ENCODE results near the gene ADPRH.

ADPRH gene

DNA sequence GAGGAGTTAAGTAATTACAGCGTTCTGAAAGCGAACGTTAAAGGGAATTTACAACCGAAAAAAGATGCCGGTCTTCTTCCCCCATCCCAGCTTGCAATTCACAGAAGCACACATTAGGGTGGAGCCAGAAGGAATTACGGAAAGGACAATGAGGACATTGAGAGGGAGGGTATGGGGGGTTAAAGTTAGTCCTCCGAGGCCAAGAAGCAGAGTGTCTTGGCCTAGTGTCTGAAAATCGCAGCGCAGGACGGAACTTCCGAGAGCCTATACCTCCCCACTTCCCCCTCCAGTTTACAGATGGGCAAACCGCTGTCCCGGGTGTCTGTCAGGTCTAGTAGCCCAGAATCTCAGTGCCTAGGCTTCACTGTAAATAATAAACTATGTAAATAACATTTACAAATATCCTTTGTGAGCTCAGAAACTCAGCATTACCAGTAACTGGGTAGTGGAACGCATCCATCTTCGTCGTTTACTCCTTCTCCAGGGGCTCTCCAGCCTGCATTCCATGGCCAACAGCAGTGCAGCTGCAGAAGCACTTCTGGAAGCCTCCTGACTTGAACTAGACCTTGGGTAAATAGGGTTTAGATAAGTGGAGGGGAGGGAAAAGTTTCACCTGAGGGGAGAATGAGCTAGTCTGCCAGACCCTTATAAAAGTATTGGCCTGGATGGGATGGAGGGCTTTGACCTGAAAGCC lies 922 bp downstream of the ADPRH start:
- ChIA-PET POLR2A (interaction anchor here (0.6 to 1.3 kb wide), 4 partner anchors 16 to 780 kb away, joined by 5 to 15 read pairs (median 8); no protein-coding TSS in a partner anchor), CTCF (interaction anchor here (1.1 to 8.4 kb wide), 10 partner anchors 9 to 110 kb away, joined by 3 to 58 read pairs (median 14); partner anchors contain the start of gene CD80)
- TF ChIP-seq, protein P1, sequence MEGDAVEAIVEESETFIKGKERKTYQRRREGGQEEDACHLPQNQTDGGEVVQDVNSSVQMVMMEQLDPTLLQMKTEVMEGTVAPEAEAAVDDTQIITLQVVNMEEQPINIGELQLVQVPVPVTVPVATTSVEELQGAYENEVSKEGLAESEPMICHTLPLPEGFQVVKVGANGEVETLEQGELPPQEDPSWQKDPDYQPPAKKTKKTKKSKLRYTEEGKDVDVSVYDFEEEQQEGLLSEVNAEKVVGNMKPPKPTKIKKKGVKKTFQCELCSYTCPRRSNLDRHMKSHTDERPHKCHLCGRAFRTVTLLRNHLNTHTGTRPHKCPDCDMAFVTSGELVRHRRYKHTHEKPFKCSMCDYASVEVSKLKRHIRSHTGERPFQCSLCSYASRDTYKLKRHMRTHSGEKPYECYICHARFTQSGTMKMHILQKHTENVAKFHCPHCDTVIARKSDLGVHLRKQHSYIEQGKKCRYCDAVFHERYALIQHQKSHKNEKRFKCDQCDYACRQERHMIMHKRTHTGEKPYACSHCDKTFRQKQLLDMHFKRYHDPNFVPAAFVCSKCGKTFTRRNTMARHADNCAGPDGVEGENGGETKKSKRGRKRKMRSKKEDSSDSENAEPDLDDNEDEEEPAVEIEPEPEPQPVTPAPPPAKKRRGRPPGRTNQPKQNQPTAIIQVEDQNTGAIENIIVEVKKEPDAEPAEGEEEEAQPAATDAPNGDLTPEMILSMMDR (IDR thresholded peaks at IDR 0.05; ENCODE audit: control extremely low read depth, extremely low read depth, low read depth, missing control alignments), result no peak
- DNase-seq (ENCODE audit: extremely low spot score), result peak; percentile 71

DNA sequence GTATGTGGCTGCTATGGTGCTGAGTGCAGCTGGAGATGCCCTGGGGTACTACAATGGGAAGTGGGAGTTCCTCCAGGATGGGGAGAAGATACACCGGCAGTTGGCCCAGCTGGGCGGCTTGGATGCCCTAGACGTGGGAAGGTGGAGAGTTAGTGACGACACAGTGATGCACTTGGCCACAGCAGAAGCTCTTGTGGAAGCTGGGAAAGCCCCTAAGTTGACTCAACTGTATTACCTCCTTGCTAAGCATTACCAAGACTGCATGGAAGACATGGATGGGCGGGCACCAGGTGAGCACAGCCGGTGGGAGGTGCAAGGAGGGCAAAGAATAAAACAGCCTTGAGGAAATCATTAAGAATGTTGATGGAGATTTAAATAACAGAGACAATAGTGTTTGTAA lies 2.9 kb downstream of the ADPRH start:
- DNase-seq (ENCODE audit: extremely low spot score), result peak; percentile 62
- ChIA-PET POLR2A (interaction anchor here (0.9 to 1.6 kb wide), 3 partner anchors 17 to 30 kb away, joined by 3 to 7 read pairs (median 4); no protein-coding TSS in a partner anchor), CTCF (interaction anchor here (1.3 to 8.4 kb wide), 10 partner anchors 10 to 99 kb away, joined by 3 to 58 read pairs (median 12); partner anchors contain the start of gene CD80)
- TF ChIP-seq, protein P1 (IDR thresholded peaks at IDR 0.05; ENCODE audit: control extremely low read depth, extremely low read depth, low read depth, missing control alignments), result no peak

DNA sequence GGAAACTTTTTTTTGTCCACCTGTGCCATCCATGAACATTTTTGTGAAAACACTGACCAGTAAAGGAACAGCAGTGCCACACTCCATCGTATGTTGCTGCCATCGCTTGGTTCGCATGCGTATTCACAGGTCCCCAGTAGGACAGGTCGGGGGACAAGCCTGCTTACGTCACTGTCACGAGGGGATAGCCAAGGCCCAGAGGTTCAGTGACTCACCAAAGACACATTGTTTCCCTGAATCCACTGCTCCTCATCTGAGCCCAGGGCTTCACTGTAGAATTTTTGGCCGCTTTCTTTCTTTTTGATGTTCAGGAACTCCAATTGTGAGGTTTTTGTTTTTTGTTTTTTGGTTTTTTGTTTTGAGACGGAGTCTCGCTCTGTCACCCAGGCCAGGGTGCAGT lies 5.9 kb downstream of the ADPRH start:
- ChIA-PET CTCF (interaction anchor here (0.8 to 1.6 kb wide), 3 partner anchors 8 to 91 kb away, joined by 3 to 5 read pairs (median 3); no protein-coding TSS in a partner anchor), POLR2A (no interaction called here)
- TF ChIP-seq, protein P1 (IDR thresholded peaks at IDR 0.05; ENCODE audit: control extremely low read depth, extremely low read depth, low read depth, missing control alignments), result no peak
- DNase-seq (ENCODE audit: extremely low spot score), result no peak

DNA sequence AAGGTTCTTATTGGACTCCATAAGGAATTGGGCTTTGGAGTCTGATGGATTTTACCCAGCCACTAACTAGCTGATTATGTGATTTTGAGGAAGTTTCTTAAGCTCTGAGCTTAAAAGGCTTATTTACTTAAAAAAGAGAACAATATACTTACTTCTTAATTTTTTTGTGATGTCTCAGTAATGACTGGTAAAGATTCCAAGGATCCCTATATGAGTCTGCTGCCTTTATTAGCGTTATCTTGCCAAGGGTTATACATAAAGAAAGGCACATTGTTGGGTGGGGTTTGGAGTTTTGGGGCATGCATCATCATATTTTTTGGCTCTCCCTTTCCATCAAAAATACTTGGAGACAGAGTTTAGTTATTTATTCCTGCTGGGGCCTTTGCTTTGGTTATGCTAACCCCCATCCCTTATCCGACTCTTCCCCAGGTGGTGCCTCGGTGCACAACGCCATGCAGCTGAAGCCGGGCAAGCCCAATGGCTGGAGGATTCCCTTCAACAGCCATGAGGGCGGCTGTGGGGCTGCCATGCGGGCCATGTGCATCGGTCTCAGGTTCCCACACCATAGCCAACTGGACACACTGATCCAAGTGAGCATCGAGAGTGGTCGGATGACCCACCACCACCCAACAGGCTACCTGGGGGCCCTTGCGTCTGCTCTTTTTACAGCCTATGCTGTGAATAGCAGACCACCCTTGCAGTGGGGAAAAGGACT lies 6.7 kb downstream of the ADPRH start:
- TF ChIP-seq, protein P1 (IDR thresholded peaks at IDR 0.05; ENCODE audit: control extremely low read depth, extremely low read depth, low read depth, missing control alignments), result no peak
- ChIA-PET POLR2A (no interaction called here), CTCF (interaction anchor here (2.4 to 2.5 kb wide), 2 partner anchors 10 to 12 kb away, joined by 5 to 8 read pairs; no protein-coding TSS in a partner anchor)
- DNase-seq (ENCODE audit: extremely low spot score), result no peak

DNA sequence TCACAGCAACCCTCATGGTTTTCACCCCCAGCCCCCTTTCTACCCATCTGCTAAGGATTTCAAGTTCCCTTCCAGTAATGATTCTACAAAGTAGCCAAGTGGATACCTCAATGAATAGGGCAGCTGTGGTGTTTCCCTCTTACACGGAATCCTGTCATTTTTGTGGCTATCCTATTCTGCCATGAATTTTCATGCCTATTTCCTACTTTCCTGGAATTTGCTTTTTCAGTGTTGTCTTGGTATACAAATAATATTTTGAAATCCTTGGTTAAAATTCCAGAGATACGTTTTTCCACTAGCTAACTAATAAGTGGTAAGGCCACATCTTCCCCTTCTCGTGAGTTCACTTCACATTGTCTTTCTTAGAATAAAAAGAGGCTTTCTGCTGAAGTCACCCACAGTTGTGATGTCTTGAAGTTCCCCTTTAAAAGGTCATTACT lies 7.5 kb downstream of the ADPRH start:
- POLR2A ChIA-PET, result no interaction called here
- DNase-seq (ENCODE audit: extremely low spot score), result no peak
- CTCF ChIA-PET, result interaction anchor here (2.4 to 6.8 kb wide), 4 partner anchors 10 to 94 kb away, joined by 5 to 63 read pairs (median 11); partner anchors contain the start of gene PLA1A

More for the DNA sequence above, 7.5 kb downstream of the ADPRH start:
- TF ChIP-seq, protein P1 (IDR thresholded peaks at IDR 0.05; ENCODE audit: control extremely low read depth, extremely low read depth, low read depth, missing control alignments), result no peak

All from GM10248 (cell line).